Measurements from ENCODE around the gene RNF17.

DNA sequence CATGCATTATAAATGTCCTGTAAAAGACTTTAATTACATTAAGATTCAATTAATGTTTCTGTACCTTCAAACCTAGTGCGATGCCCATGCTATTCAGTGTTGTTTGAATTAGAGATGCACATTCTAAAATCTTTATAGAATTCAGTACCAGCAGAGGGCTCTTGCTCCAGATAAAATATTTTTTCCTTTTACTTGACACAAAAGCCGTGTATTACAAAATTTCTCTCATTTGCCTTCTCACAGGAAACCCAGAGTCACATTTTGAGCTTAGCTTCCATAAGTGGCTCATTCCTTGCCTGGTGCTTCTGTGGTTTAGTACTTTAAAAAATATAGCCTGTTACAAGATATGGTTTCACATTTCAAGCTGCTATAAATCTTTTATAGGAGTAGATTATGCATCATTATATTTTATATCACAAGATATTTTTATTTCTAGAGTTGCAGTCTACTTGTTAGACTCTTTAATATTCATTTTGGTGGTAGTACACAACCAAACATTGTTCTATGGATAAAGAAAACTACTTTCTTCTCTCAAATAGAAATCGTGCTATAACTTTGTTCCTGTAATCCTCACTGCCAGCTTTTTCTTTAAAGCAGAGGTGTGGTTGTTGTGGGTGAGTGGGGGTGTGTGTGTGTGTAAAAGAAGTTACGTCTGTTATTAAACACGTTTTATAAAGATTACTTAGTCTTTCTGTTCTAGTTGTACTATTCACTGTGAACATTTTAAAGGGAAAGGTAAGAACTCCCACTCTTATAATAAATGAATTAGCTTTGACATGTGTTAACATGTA, 101.4 kb downstream of the RNF17 start:
- TF ChIP-seq POLR2AphosphoS5 (IDR thresholded peaks at IDR 0.05): no peak
- TF ChIP-seq, protein P1, sequence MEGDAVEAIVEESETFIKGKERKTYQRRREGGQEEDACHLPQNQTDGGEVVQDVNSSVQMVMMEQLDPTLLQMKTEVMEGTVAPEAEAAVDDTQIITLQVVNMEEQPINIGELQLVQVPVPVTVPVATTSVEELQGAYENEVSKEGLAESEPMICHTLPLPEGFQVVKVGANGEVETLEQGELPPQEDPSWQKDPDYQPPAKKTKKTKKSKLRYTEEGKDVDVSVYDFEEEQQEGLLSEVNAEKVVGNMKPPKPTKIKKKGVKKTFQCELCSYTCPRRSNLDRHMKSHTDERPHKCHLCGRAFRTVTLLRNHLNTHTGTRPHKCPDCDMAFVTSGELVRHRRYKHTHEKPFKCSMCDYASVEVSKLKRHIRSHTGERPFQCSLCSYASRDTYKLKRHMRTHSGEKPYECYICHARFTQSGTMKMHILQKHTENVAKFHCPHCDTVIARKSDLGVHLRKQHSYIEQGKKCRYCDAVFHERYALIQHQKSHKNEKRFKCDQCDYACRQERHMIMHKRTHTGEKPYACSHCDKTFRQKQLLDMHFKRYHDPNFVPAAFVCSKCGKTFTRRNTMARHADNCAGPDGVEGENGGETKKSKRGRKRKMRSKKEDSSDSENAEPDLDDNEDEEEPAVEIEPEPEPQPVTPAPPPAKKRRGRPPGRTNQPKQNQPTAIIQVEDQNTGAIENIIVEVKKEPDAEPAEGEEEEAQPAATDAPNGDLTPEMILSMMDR (IDR thresholded peaks at IDR 0.05): no peak

Data from stomach (tissue), 4 donors.